Cardiac fibroblast (primary cell): Measurements from ENCODE around the gene MYL6.

Source experiments
- DNase-seq, 2 donors: peaks; one replicate each; pipeline versions ENCODE4 v3.0.0 to v3.0.0-alpha.2; 2010; ENCODE audit warnings: low read depth in 2 of 2
- H3K4me3 ChIP-seq, 2 donors: replicated peaks in 1 of 2; 1 replicate in 1 of 2; 2 replicates in 1 of 2; pipeline ENCODE4 v1.5.1; 2011; ENCODE audit warnings: low read depth in 2 of 2, low read length in 2 of 2, mild to moderate bottlenecking in 2 of 2, moderate library complexity in 1 of 2
- CTCF ChIP-seq: IDR thresholded peaks from one replicate; pipeline ENCODE4 v1.5.1; 2011; ENCODE audit warnings: low read depth, mild to moderate bottlenecking, low read length, inconsistent platforms

The MYL6 gene

DNA sequence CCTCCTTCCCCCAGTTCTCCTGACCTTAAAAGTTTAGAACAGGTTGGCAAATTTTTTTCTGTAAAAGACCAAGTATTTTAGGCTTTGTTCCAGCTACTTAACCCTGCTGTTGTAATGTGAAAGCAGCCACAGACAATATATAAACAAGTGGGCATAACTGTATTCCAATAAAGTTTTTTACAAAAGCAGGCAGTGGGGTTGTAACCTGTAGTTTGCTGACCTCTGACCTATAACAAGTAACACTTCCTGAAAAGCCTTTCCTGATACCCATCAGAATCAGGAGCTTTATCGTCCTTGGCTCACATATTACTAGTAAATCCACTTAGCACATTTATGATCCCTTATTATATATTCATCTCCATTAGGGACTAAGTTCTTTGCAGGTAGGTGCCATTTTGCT, 44.2 kb downstream of the MYL6 start:
- H3K4me3 ChIP-seq: no peak overlapping the region
- no peak for DNase-seq
- TF ChIP-seq CTCF: no peak

DNA sequence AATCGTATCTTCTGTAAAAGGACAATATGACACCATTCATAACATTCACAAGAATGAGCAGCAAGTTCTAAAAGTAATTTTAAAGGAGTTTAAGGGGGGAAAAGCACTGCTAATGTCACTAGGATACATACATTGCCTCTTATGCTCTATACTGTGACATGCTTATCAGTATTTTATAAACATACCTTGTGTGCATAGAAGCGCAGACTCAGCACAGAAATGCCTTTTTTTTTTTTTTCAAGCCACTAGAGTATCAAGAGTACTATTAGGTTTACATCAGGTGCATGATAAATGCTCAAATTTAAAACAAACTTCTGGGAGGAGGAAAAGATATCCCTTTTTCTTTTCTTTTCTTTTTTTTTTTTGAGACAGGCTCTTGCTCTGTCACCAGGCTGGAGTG, 44.7 kb downstream of the MYL6 start:
- no peak for DNase-seq
- TF ChIP-seq CTCF: no peak
- H3K4me3 ChIP-seq: no peak overlapping the region

GRCh38 chr12:56204275-56204674, 46.1 kb downstream of the MYL6 start:
- no peak overlapping the region for H3K4me3 ChIP-seq
- TF ChIP-seq CTCF: no peak
- DNase-seq: no peak

DNA sequence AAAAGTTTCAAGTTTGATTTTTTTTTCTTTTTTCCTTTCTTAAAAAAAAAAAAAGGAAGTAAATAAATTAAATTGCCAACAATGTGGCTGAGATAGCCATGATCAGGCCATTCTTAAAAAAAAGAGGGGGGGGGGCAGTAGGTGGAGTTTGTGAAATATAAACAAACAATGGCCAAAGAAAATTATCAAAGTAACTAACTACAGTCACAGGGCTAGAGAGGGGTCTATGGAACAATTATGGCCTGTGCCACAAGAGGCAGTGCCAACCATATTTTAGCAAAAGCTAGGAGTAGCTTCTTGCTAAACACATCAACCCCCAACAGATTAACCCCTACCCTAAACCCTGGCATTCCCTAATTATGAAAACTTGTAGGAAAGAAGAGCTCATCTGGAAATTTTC, 47.3 kb downstream of the MYL6 start:
- DNase-seq: no peak
- no peak for TF ChIP-seq CTCF
- no peak overlapping the region for H3K4me3 ChIP-seq

DNA sequence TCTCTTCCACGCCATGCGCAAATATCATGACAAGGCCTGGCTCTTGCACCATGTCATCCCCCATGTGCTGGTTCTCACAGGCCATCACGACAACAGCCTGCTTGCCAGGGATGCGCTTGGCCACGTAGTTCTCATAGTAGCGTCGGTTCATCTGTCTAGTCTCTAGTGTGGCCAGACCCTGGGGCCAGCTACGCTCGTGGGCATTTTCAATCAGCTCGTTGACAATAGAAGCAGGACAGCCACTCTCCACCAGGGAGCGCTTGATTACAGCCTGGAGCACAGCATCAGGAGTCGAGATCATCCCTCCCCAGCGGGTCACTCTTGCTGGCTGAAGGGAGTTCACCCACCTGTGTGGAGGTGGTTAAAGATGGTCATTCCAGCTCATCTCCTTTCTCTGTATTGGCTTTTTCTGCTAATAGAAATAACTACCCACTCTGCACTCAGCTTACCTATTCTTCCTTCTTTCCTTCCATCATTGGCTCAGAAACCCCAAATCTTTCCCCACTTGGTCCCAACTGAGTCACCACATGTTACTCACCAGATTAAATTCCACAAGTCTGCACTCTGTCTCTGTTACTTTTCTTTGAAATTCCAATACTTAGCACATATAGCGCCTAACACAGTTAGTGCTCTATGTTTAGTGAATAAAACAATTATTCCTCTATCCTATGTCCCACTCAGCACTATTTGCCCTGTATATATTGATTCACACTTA, 48.5 kb downstream of the MYL6 start:
- peak; percentile 65 to 76 for DNase-seq
- no peak overlapping the region for H3K4me3 ChIP-seq
- peak; percentile 74 for TF ChIP-seq CTCF

DNA sequence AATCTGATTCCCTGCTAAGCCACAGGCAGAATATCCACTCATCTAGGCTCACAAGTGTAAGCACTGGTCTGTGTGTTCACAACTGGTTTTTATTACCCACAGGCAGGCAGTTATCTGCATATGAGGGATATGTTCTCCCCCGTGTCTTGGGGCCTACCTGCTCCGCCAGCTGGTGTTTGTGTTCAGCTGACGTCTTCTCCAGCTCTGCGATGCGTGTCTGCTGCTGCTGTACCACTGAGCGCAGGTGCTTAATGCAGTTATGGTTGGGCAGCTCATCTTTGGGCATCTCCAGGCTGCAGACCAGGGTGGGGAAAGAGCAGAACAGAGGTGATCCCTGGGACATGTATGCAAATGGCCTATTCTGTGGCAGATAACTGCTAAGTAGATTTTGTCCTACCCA, 49.8 kb downstream of the MYL6 start:
- no peak for DNase-seq
- H3K4me3 ChIP-seq: no peak overlapping the region
- TF ChIP-seq CTCF: no peak
